Adipocyte (in vitro differentiated cells): ENCODE data around the gene RBFOX1.

Experiments used
- DNase-seq: peaks from one replicate; pipeline ENCODE4 v3.0.0-alpha.2; 2015; ENCODE audit warnings: low read depth
- H3K27me3 ChIP-seq: replicated peaks from 2 replicates; pipeline ENCODE4 v1.7.0; 2013; ENCODE audit warnings: mild to moderate bottlenecking, low read length, moderate library complexity; ENCODE audit not compliant: control insufficient read depth, insufficient read depth
- H3K36me3 ChIP-seq: 2 replicates; pipeline ENCODE4 v1.7.0; 2013; ENCODE audit warnings: low read length, mild to moderate bottlenecking, moderate library complexity; ENCODE audit not compliant: control insufficient read depth, insufficient read depth, severe bottlenecking
- H3K4me1 ChIP-seq: 2 replicates; pipeline ENCODE4 v1.7.0; 2013; ENCODE audit warnings: mild to moderate bottlenecking, low read length, moderate library complexity; ENCODE audit not compliant: control insufficient read depth, insufficient read depth
- H3K4me3 ChIP-seq: 2 replicates; pipeline ENCODE4 v1.7.0; 2013; ENCODE audit warnings: mild to moderate bottlenecking, low read length, moderate library complexity
- H3K9ac ChIP-seq: 2 replicates; pipeline ENCODE4 v1.7.0; 2013; ENCODE audit warnings: mild to moderate bottlenecking, low read length, moderate library complexity
- H3K9me3 ChIP-seq: 2 replicates; pipeline ENCODE4 v1.7.0; 2013; ENCODE audit warnings: mild to moderate bottlenecking, low read length, moderate library complexity; ENCODE audit not compliant: control insufficient read depth

RBFOX1 gene

GRCh38 chr16:7332611-7333010 lies at the start of gene RBFOX1:
RBFOX1 (plus strand) TSS chr16:7332845.
- Histone ChIP-seq H3K9ac (no peak within 1 kb of the TSS), H3K9me3 (no peaks in the 10 kb centered on the region), H3K36me3 (no peaks in the 10 kb centered on the region), H3K4me1 (no peaks in the 10 kb centered on the region), H3K4me3 (no peak within 1 kb of the TSS), H3K27me3 (no peaks in the 10 kb centered on the region)
- DNase-seq = no peak

GRCh38 chr16:7284780-7285179 lies 47.9 kb upstream of the RBFOX1 start:
- no peaks in the 10 kb centered on the region for H3K27me3 ChIP-seq
- no peaks in the 10 kb centered on the region for H3K4me1 ChIP-seq
- DNase-seq = no peak
- H3K9ac ChIP-seq = no peak overlapping the region
- no peak overlapping the region for H3K4me3 ChIP-seq
- peaks cover 5% of the 10 kb centered on the region for H3K9me3 ChIP-seq
- no peaks in the 10 kb centered on the region for H3K36me3 ChIP-seq

GRCh38 chr16:7285520-7285919 lies 47.1 kb upstream of the RBFOX1 start:
- Histone ChIP-seq H3K4me1 (no peaks in the 10 kb centered on the region), H3K36me3 (no peaks in the 10 kb centered on the region), H3K9ac (no peak overlapping the region), H3K4me3 (no peak overlapping the region), H3K27me3 (no peaks in the 10 kb centered on the region), H3K9me3 (peaks cover 5% of the 10 kb centered on the region)
- no peak for DNase-seq

- no peaks in the 10 kb centered on the region for H3K36me3 ChIP-seq
- no peak overlapping the region for H3K4me3 ChIP-seq
- no peak for DNase-seq
- H3K9me3 ChIP-seq = peaks cover 5% of the 10 kb centered on the region
- H3K27me3 ChIP-seq = no peaks in the 10 kb centered on the region
- no peaks in the 10 kb centered on the region for H3K4me1 ChIP-seq
- H3K9ac ChIP-seq = no peak overlapping the region
These were observed 43.3 kb upstream of the RBFOX1 start for GRCh38 chr16:7289299-7289698.

- Histone ChIP-seq H3K4me3 (no peak overlapping the region), H3K4me1 (no peaks in the 10 kb centered on the region), H3K36me3 (no peaks in the 10 kb centered on the region), H3K9ac (no peak overlapping the region), H3K27me3 (no peaks in the 10 kb centered on the region), H3K9me3 (peaks cover 2% of the 10 kb centered on the region)
- DNase-seq = no peak
These were observed 42.0 kb upstream of the RBFOX1 start for GRCh38 chr16:7290682-7291081.

GRCh38 chr16:7294020-7294419 lies 38.6 kb upstream of the RBFOX1 start:
- no peaks in the 10 kb centered on the region for H3K27me3 ChIP-seq
- no peaks in the 10 kb centered on the region for H3K9me3 ChIP-seq
- H3K9ac ChIP-seq = no peak overlapping the region
- DNase-seq = no peak
- H3K4me1 ChIP-seq = no peaks in the 10 kb centered on the region
- H3K36me3 ChIP-seq = no peaks in the 10 kb centered on the region
- H3K4me3 ChIP-seq = no peak overlapping the region

- Histone ChIP-seq H3K27me3 (peaks cover 3% of the 10 kb centered on the region), H3K4me1 (no peaks in the 10 kb centered on the region), H3K36me3 (no peaks in the 10 kb centered on the region), H3K4me3 (no peak overlapping the region), H3K9ac (no peak overlapping the region), H3K9me3 (no peaks in the 10 kb centered on the region)
- no peak for DNase-seq
These were observed 29.5 kb upstream of the RBFOX1 start for GRCh38 chr16:7303052-7303610.

- Histone ChIP-seq H3K9ac (no peak overlapping the region), H3K36me3 (no peaks in the 10 kb centered on the region), H3K4me3 (no peak overlapping the region), H3K27me3 (peaks cover 3% of the 10 kb centered on the region), H3K9me3 (no peaks in the 10 kb centered on the region), H3K4me1 (no peaks in the 10 kb centered on the region)
- no peak for DNase-seq
These were observed 28.9 kb upstream of the RBFOX1 start for GRCh38 chr16:7303660-7304200.

GRCh38 chr16:7304279-7304678 lies 28.4 kb upstream of the RBFOX1 start:
- Histone ChIP-seq H3K4me3 (no peak overlapping the region), H3K4me1 (no peaks in the 10 kb centered on the region), H3K9ac (no peak overlapping the region), H3K9me3 (no peaks in the 10 kb centered on the region), H3K27me3 (peaks cover 3% of the 10 kb centered on the region), H3K36me3 (no peaks in the 10 kb centered on the region)
- no peak for DNase-seq

GRCh38 chr16:7304958-7305357 lies 27.7 kb upstream of the RBFOX1 start:
- H3K9ac ChIP-seq = no peak overlapping the region

GRCh38 chr16:7313170-7313569 lies 19.5 kb upstream of the RBFOX1 start:
- peaks cover 4% of the 10 kb centered on the region for H3K27me3 ChIP-seq
- no peak for DNase-seq
- H3K9me3 ChIP-seq = no peaks in the 10 kb centered on the region
- no peaks in the 10 kb centered on the region for H3K4me1 ChIP-seq
- no peak overlapping the region for H3K9ac ChIP-seq
- H3K36me3 ChIP-seq = no peaks in the 10 kb centered on the region
- H3K4me3 ChIP-seq = no peak overlapping the region

More at GRCh38 chr16:7304958-7305357, 27.7 kb upstream of the RBFOX1 start:
- Histone ChIP-seq H3K4me1 (no peaks in the 10 kb centered on the region), H3K36me3 (no peaks in the 10 kb centered on the region), H3K27me3 (peaks cover 3% of the 10 kb centered on the region), H3K4me3 (no peak overlapping the region), H3K9me3 (no peaks in the 10 kb centered on the region)
- DNase-seq = no peak

- H3K4me1 ChIP-seq = no peaks in the 10 kb centered on the region
- DNase-seq = no peak
- H3K27me3 ChIP-seq = peaks cover 4% of the 10 kb centered on the region
- H3K9me3 ChIP-seq = no peaks in the 10 kb centered on the region
- H3K36me3 ChIP-seq = no peaks in the 10 kb centered on the region
- no peak overlapping the region for H3K4me3 ChIP-seq
- H3K9ac ChIP-seq = no peak overlapping the region
These were observed 18.5 kb upstream of the RBFOX1 start for GRCh38 chr16:7314163-7314562.
